HEK293 (cell line): ENCODE measurements around the gene WNK3.
A peak's percentile ranks its signal among the peaks of the same experiment; 100 is the strongest.

Experiments used
- CTCF ChIA-PET: fragments of 350-600 bp; formaldehyde crosslinking; extraction: SDS; loops from one replicate; lab custom pipeline; 2021; ENCODE audit warnings: antibody characterized with exemption; lab: Yijun Ruan, JAX
- POLR2A ChIA-PET: fragments of 300-600 bp; formaldehyde crosslinking; extraction: SDS; loops from one replicate; lab custom pipeline; 2020; ENCODE audit warnings: antibody characterized with exemption, inconsistent platforms; lab: Yijun Ruan, JAX
- H3K27ac ChIP-seq: fragments of 200-500 bp; sonication (Bioruptor generic); 2 replicates; pipeline ENCODE4 v1.5.1; 2014; ENCODE audit warnings: low read depth, low read length, control low read depth, inconsistent platforms; ENCODE audit errors: extremely low read depth
- H3K36me3 ChIP-seq, 2 experiments: fragments of 200-500 bp in 1 of 2; sonication (Bioruptor generic) in 1 of 2; 1 replicate in 1 of 2; 2 replicates in 1 of 2; pipeline ENCODE4 v1.5.1; 2014 to 2017; ENCODE audit warnings: inconsistent platforms in 2 of 2, low read length in 2 of 2; ENCODE audit not compliant: control insufficient read depth in 2 of 2, insufficient read depth in 1 of 2
- H3K4me1 ChIP-seq: fragments of 200-500 bp; sonication (Bioruptor generic); 2 replicates; pipeline ENCODE4 v1.5.1; 2014; ENCODE audit warnings: mild to moderate bottlenecking, low read length, inconsistent platforms; ENCODE audit not compliant: control insufficient read depth, insufficient read depth
- H3K4me3 ChIP-seq: 2 replicates; pipeline ENCODE4 v1.5.1; 2011; ENCODE audit warnings: low read depth, mild to moderate bottlenecking, control low read depth, low read length, moderate library complexity
- H3K9me3 ChIP-seq: fragments of 200-500 bp; sonication (Bioruptor generic); 2 replicates; pipeline ENCODE4 v1.5.1; 2014; ENCODE audit warnings: low read depth, low read length, inconsistent platforms; ENCODE audit not compliant: control insufficient read depth, insufficient read depth
- MZF1 ChIP-seq: fragments of 450-650 bp; formaldehyde crosslinking; IDR thresholded peaks from 2 replicates; pipeline ENCODE4 v1.5.1; 2017; ENCODE audit warnings: missing biosample characterization, missing genetic modification characterization, borderline replicate concordance
- OVOL3 ChIP-seq: fragments of 450-650 bp; formaldehyde crosslinking; IDR thresholded peaks from 2 replicates; pipeline ENCODE4 v1.5.1; 2016; ENCODE audit warnings: missing biosample characterization, missing genetic modification characterization
- SP2 ChIP-seq: fragments of 450-650 bp; formaldehyde crosslinking; IDR thresholded peaks from 2 replicates; pipeline ENCODE4 v1.5.1; 2016; ENCODE audit warnings: missing biosample characterization, missing genetic modification characterization
- ZNF138 ChIP-seq: fragments of 450-650 bp; formaldehyde crosslinking; IDR thresholded peaks from 2 replicates; pipeline ENCODE4 v1.5.1; 2016; ENCODE audit warnings: missing biosample characterization, missing genetic modification characterization, borderline replicate concordance
- ZNF16 ChIP-seq: fragments of 450-650 bp; formaldehyde crosslinking; IDR thresholded peaks from 2 replicates; pipeline ENCODE4 v1.5.1; 2016; ENCODE audit warnings: low read depth, missing biosample characterization, missing genetic modification characterization
- ZNF184 ChIP-seq: fragments of 450-650 bp; IDR thresholded peaks from 2 replicates; pipeline ENCODE4 v1.5.1; 2018; ENCODE audit warnings: missing biosample characterization, mild to moderate bottlenecking, missing genetic modification characterization
- ZNF23 ChIP-seq: fragments of 450-650 bp; formaldehyde crosslinking; IDR thresholded peaks from 2 replicates; pipeline ENCODE4 v1.5.1; 2016; ENCODE audit warnings: missing biosample characterization, missing genetic modification characterization, borderline replicate concordance
- ZNF521 ChIP-seq: fragments of 450-650 bp; formaldehyde crosslinking; IDR thresholded peaks from 2 replicates; pipeline ENCODE4 v1.5.1; 2017; ENCODE audit warnings: missing biosample characterization, mild to moderate bottlenecking, missing genetic modification characterization
- ZNF664 ChIP-seq: fragments of 450-650 bp; formaldehyde crosslinking; IDR thresholded peaks from 2 replicates; pipeline ENCODE4 v1.5.1; 2016; ENCODE audit warnings: missing biosample characterization, missing genetic modification characterization
- ZNF76 ChIP-seq: fragments of 450-650 bp; formaldehyde crosslinking; IDR thresholded peaks from 2 replicates; pipeline ENCODE4; 2016; ENCODE audit warnings: low read depth, missing biosample characterization, missing genetic modification characterization, borderline replicate concordance
- TF ChIP-seq, protein P1 (sequence below): fragments of 450-650 bp; formaldehyde crosslinking; IDR thresholded peaks from 2 replicates; pipeline ENCODE4 v1.5.1; 2016; ENCODE audit warnings: missing biosample characterization, missing genetic modification characterization
- TF ChIP-seq, protein P2 (sequence below): fragments of 450-650 bp; formaldehyde crosslinking; IDR thresholded peaks from 2 replicates; pipeline ENCODE4 v1.5.1; 2016; ENCODE audit warnings: missing biosample characterization, missing genetic modification characterization
- TF ChIP-seq, protein P3 (sequence below): fragments of 450-650 bp; formaldehyde crosslinking; IDR thresholded peaks from 2 replicates; pipeline ENCODE4 v1.5.1; 2016; ENCODE audit warnings: missing biosample characterization, missing genetic modification characterization, low read depth

The WNK3 gene

GRCh38 chrX:54181202-54181953 is 176.5 kb downstream of the WNK3 start:
- no peak for TF ChIP-seq ZNF23 (tag by site-specific recombination)
- TF ChIP-seq, protein P1, sequence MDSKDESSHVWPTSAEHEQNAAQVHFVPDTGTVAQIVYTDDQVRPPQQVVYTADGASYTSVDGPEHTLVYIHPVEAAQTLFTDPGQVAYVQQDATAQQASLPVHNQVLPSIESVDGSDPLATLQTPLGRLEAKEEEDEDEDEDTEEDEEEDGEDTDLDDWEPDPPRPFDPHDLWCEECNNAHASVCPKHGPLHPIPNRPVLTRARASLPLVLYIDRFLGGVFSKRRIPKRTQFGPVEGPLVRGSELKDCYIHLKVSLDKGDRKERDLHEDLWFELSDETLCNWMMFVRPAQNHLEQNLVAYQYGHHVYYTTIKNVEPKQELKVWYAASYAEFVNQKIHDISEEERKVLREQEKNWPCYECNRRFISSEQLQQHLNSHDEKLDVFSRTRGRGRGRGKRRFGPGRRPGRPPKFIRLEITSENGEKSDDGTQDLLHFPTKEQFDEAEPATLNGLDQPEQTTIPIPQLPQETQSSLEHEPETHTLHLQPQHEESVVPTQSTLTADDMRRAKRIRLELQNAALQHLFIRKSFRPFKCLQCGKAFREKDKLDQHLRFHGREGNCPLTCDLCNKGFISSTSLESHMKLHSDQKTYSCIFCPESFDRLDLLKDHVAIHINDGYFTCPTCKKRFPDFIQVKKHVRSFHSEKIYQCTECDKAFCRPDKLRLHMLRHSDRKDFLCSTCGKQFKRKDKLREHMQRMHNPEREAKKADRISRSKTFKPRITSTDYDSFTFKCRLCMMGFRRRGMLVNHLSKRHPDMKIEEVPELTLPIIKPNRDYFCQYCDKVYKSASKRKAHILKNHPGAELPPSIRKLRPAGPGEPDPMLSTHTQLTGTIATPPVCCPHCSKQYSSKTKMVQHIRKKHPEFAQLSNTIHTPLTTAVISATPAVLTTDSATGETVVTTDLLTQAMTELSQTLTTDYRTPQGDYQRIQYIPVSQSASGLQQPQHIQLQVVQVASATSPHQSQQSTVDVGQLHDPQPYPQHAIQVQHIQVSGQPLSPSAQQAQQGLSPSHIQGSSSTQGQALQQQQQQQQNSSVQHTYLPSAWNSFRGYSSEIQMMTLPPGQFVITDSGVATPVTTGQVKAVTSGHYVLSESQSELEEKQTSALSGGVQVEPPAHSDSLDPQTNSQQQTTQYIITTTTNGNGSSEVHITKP: 0 out of 2 replicates have a peak, but pooled peaks have one; percentile 11
- peak; percentile 19; the same call in 1 of the 2 replicates for TF ChIP-seq SP2 (tag by site-specific recombination)
- TF ChIP-seq, protein P2, sequence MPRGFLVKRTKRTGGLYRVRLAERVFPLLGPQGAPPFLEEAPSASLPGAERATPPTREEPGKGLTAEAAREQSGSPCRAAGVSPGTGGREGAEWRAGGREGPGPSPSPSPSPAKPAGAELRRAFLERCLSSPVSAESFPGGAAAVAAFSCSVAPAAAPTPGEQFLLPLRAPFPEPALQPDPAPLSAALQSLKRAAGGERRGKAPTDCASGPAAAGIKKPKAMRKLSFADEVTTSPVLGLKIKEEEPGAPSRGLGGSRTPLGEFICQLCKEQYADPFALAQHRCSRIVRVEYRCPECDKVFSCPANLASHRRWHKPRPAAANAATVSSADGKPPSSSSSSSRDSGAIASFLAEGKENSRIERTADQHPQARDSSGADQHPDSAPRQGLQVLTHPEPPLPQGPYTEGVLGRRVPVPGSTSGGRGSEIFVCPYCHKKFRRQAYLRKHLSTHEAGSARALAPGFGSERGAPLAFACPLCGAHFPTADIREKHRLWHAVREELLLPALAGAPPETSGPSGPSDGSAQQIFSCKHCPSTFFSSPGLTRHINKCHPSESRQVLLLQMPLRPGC (tag by site-specific recombination): no peak
- TF ChIP-seq MZF1 (tag by site-specific recombination): peak; percentile 61; the same call in 1 of the 2 replicates
- TF ChIP-seq ZNF16 (tag by site-specific recombination): no peak
- no peak for TF ChIP-seq ZNF138
- TF ChIP-seq ZNF76: peak; percentile 34; the same call in 1 of the 2 replicates
- Histone ChIP-seq H3K9me3 (no peaks in the 10 kb centered on the region), H3K4me3 (peak overlapping the region; percentile 67), H3K4me1 (peaks cover 5% of the 10 kb centered on the region; the same call in 1 of the 2 replicates), H3K36me3 (peaks cover 0 to 6% of the 10 kb centered on the region in 2 experiments; a peak in 1 of 3 replicates), H3K27ac (no peak overlapping the region)
- ChIA-PET CTCF (interaction anchor here (0.6 to 0.8 kb wide), 2 partner anchors 906 to 995 kb away, joined by 3 read pairs; no protein-coding TSS in a partner anchor), POLR2A (interaction anchor here (0.6 to 4.1 kb wide), 3 partner anchors 10 to 137 kb away, joined by 3 to 36 read pairs (median 4); partner anchors contain the start of gene PHF8)

DNA sequence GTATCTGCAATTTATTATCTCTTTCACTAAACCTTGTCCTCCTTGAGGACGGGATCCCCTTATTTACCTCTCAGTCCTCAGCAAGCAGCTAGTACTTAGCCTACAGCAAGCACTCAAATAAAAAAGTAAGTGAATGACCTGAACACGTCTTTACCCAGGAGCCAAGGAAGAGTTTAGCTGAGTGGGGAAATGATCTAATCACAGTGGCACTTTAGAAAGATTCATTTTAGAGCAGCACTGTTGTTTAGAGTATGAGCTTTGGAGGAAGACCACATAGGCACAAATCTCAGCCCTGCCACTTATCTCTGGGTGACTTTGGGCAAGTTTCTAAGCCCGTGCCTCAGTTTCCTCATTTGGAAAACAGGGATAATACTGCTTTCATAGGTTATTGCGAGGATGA is 177.4 kb downstream of the WNK3 start:
- ChIA-PET CTCF (no interaction called here), POLR2A (interaction anchor here (1.0 to 4.1 kb wide), 3 partner anchors 9 to 136 kb away, joined by 3 to 36 read pairs (median 4); partner anchors contain the start of gene PHF8)
- no peak overlapping the region for H3K27ac ChIP-seq
- H3K36me3 ChIP-seq: peaks cover 0 to 6% of the 10 kb centered on the region in 2 experiments; a peak in 2 of 3 replicates
- no peaks in the 10 kb centered on the region for H3K9me3 ChIP-seq
- no peak for TF ChIP-seq OVOL3 (tag by site-specific recombination)
- TF ChIP-seq ZNF664 (tag by site-specific recombination): no peak
- TF ChIP-seq ZNF521 (tag by site-specific recombination): no peak
- TF ChIP-seq, protein P3, sequence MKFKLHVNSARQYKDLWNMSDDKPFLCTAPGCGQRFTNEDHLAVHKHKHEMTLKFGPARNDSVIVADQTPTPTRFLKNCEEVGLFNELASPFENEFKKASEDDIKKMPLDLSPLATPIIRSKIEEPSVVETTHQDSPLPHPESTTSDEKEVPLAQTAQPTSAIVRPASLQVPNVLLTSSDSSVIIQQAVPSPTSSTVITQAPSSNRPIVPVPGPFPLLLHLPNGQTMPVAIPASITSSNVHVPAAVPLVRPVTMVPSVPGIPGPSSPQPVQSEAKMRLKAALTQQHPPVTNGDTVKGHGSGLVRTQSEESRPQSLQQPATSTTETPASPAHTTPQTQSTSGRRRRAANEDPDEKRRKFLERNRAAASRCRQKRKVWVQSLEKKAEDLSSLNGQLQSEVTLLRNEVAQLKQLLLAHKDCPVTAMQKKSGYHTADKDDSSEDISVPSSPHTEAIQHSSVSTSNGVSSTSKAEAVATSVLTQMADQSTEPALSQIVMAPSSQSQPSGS (tag by site-specific recombination): 0 out of 2 replicates have a peak, but pooled peaks have one; percentile 25
- TF ChIP-seq ZNF184 (tag by site-specific recombination): peak; percentile 65; the same call in 1 of the 2 replicates
- no peak for TF ChIP-seq ZNF76
- H3K4me1 ChIP-seq: peaks cover 5% of the 10 kb centered on the region; the same call in 1 of the 2 replicates
- no peak overlapping the region for H3K4me3 ChIP-seq
